NCI-H774 (cell line): Measurements from ENCODE around the gene SHC3.

Experiments used
- DNase-seq: peaks from one replicate; lab custom pipeline; 2025; lab: John Stamatoyannopoulos, UW

SHC3 gene

GRCh38 chr9:89053301-89053700 is 125.3 kb downstream of the SHC3 start:
- DNase-seq = no peak

GRCh38 chr9:89052470-89053097 is 126.0 kb downstream of the SHC3 start:
- DNase-seq = no peak

GRCh38 chr9:89051421-89052025 is 127.1 kb downstream of the SHC3 start:
- DNase-seq = no peak

GRCh38 chr9:89049646-89050045 is 129.0 kb downstream of the SHC3 start:
- no peak for DNase-seq

GRCh38 chr9:89048616-89049015 is 130.0 kb downstream of the SHC3 start:
- no peak for DNase-seq

- DNase-seq = no peak
Observed at GRCh38 chr9:89047667-89048066, 131.0 kb downstream of the SHC3 start.

- no peak for DNase-seq
Observed at GRCh38 chr9:89046832-89047231, 131.8 kb downstream of the SHC3 start.

GRCh38 chr9:89044881-89045280 is 133.7 kb downstream of the SHC3 start:
- DNase-seq = no peak

GRCh38 chr9:89044104-89044503 is 134.5 kb downstream of the SHC3 start:
- DNase-seq = no peak

GRCh38 chr9:89042984-89043383 is 135.6 kb downstream of the SHC3 start:
- no peak for DNase-seq

GRCh38 chr9:89039664-89040063 is 139.0 kb downstream of the SHC3 start:
- no peak for DNase-seq

GRCh38 chr9:89039104-89039465 is 139.5 kb downstream of the SHC3 start:
- DNase-seq = no peak

- no peak for DNase-seq
Observed at GRCh38 chr9:89038382-89039103, 140.1 kb downstream of the SHC3 start.

- no peak for DNase-seq
Observed at GRCh38 chr9:89037891-89038290, 140.7 kb downstream of the SHC3 start.

GRCh38 chr9:89037346-89037745 is 141.3 kb downstream of the SHC3 start:
- DNase-seq = no peak

GRCh38 chr9:89036891-89037290 is 141.7 kb downstream of the SHC3 start:
- DNase-seq = no peak

- no peak for DNase-seq
Observed at GRCh38 chr9:89036383-89036782, 142.2 kb downstream of the SHC3 start.

- no peak for DNase-seq
Observed at GRCh38 chr9:89032661-89033060, 146.0 kb downstream of the SHC3 start.

GRCh38 chr9:89032173-89032572 is 146.4 kb downstream of the SHC3 start:
- no peak for DNase-seq

GRCh38 chr9:89029788-89030187 is 148.8 kb downstream of the SHC3 start:
- no peak for DNase-seq

- DNase-seq = no peak
Observed at GRCh38 chr9:89026876-89027275, 151.7 kb downstream of the SHC3 start.

- no peak for DNase-seq
Observed at GRCh38 chr9:89025553-89025952, 153.1 kb downstream of the SHC3 start.

- no peak for DNase-seq
Observed at GRCh38 chr9:89024727-89025126, 153.9 kb downstream of the SHC3 start.

GRCh38 chr9:89023740-89024139 is 154.9 kb downstream of the SHC3 start:
- no peak for DNase-seq
